A673 (cell line): ENCODE measurements around the gene UTY. TPM values are rescaled to one million over a fixed set of nuclear protein-coding genes. Genes with fewer than 3 reads are reported as not detected.

Experiments used
- BruUV-seq: library from RNA; stranded (reverse); fragments of 400-500 nt; replicated peaks from 2 replicates; lab custom pipeline; 2021; lab: Mats Ljungman, UMichigan
- CTCF ChIA-PET: fragments of 300-600 bp; sonication (Branson Sonifier 250); formaldehyde crosslinking; loops from one replicate; lab custom pipeline; 2022; ENCODE audit warnings: antibody characterized with exemption; lab: Charles Lee
- POLR2A ChIA-PET: fragments of 300-600 bp; sonication (Branson Sonifier 250); formaldehyde crosslinking; loops from one replicate; lab custom pipeline; 2022; ENCODE audit warnings: antibody characterized with exemption; ENCODE audit not compliant: low non-redundant PET; lab: Charles Lee
- DNase-seq: peaks from one replicate; pipeline ENCODE4 v3.0.0-alpha.2; 2015; ENCODE audit warnings: low spot score
- H3K27ac ChIP-seq: fragments of 200-600 bp; sonication (generic); 2 replicates; pipeline ENCODE4 v1.5.1; 2016; ENCODE audit warnings: mixed run types, low read depth, mild to moderate bottlenecking, mixed read lengths, antibody characterized with exemption, low read length; ENCODE audit not compliant: poor library complexity, severe bottlenecking
- H3K27me3 ChIP-seq: fragments of 200-600 bp; sonication (generic); replicated peaks from 2 replicates; pipeline ENCODE4 v1.6.1; 2017; ENCODE audit warnings: mixed run types, low read depth, mild to moderate bottlenecking, mixed read lengths, antibody characterized with exemption, low read length; ENCODE audit not compliant: insufficient read depth, poor library complexity
- H3K36me3 ChIP-seq: fragments of 200-600 bp; sonication (generic); 2 replicates; pipeline ENCODE4 v1.6.1; 2016; ENCODE audit warnings: mixed run types, mild to moderate bottlenecking, mixed read lengths, antibody characterized with exemption, low read length; ENCODE audit not compliant: insufficient read depth, poor library complexity, severe bottlenecking
- H3K4me1 ChIP-seq: fragments of 200-600 bp; sonication (generic); 2 replicates; pipeline ENCODE4 v1.6.1; 2017; ENCODE audit warnings: mixed run types, mild to moderate bottlenecking, mixed read lengths, antibody characterized with exemption, low read length; ENCODE audit not compliant: insufficient read depth, poor library complexity, severe bottlenecking
- H3K4me3 ChIP-seq: fragments of 200-600 bp; sonication (generic); 2 replicates; pipeline ENCODE4 v1.5.1; 2016; ENCODE audit warnings: low read depth, mixed run types, mild to moderate bottlenecking, mixed read lengths, low read length; ENCODE audit not compliant: poor library complexity, severe bottlenecking
- H3K9me3 ChIP-seq: fragments of 200-600 bp; sonication (generic); 2 replicates; pipeline ENCODE4 v1.6.1; 2016; ENCODE audit warnings: mixed run types, low read depth, mild to moderate bottlenecking, mixed read lengths, antibody characterized with exemption, low read length; ENCODE audit not compliant: poor library complexity, severe bottlenecking
- CTCF ChIP-seq: fragments of 300-800, 200-600 bp; sonication (generic); conservative IDR thresholded peaks from 2 replicates; pipeline ENCODE4 v1.5.1; 2017; ENCODE audit warnings: low read depth, mild to moderate bottlenecking, antibody characterized with exemption, low read length, moderate library complexity, mixed read lengths
- EZH2 ChIP-seq: fragments of 200-600 bp; sonication (generic); IDR thresholded peaks from 2 replicates; pipeline ENCODE4 v1.6.1; 2017; ENCODE audit warnings: borderline replicate concordance, low read depth, mild to moderate bottlenecking, mixed read lengths, antibody characterized with exemption, low read length; ENCODE audit not compliant: poor library complexity, severe bottlenecking
- intact Hi-C: fragments of 100-400 bp; cut with micrococcal nuclease; formaldehyde crosslinking; loops from one replicate; pipeline ENCODE4 v1.10.0; 2022; ENCODE audit not compliant: unreplicated experiment
- total RNA-seq: library from RNA; stranded (reverse); gene quantifications from 2 replicates; pipeline ENCODE4 v1.2.3, GENCODE V29; 2021

Gene UTY
- total RNA-seq, 1 experiment from 2014 or later = not detected

- no peak for DNase-seq
- POLR2A ChIA-PET = no interaction called here
- no peaks in the 10 kb centered on the region for H3K36me3 ChIP-seq
- no peak for TF ChIP-seq CTCF
- no peak for TF ChIP-seq EZH2
- intact Hi-C loops = no loop called here
- no peaks in the 10 kb centered on the region for H3K4me1 ChIP-seq
- H3K27me3 ChIP-seq = no peaks in the 10 kb centered on the region
- no peak overlapping the region for H3K27ac ChIP-seq
- no peak overlapping the region for H3K4me3 ChIP-seq
- H3K9me3 ChIP-seq = no peaks in the 10 kb centered on the region
- CTCF ChIA-PET = no interaction called here
- no TSS peak for BruUV-seq
These were observed 13.9 kb upstream of the UTY start for GRCh38 chrY:13493737-13494136.

- TF ChIP-seq CTCF = no peak
- no peak for TF ChIP-seq EZH2
- no TSS peak for BruUV-seq
- Histone ChIP-seq H3K27me3 (no peaks in the 10 kb centered on the region), H3K4me3 (no peak overlapping the region), H3K27ac (no peak overlapping the region), H3K36me3 (no peaks in the 10 kb centered on the region), H3K4me1 (no peaks in the 10 kb centered on the region), H3K9me3 (no peaks in the 10 kb centered on the region)
- POLR2A ChIA-PET = no interaction called here
- DNase-seq = no peak
- intact Hi-C loops = no loop called here
- CTCF ChIA-PET = no interaction called here
These were observed 12.6 kb upstream of the UTY start for GRCh38 chrY:13492408-13492807.

GRCh38 chrY:13488738-13489137 lies 8.9 kb upstream of the UTY start:
- Histone ChIP-seq H3K36me3 (no peaks in the 10 kb centered on the region), H3K27ac (no peak overlapping the region), H3K4me1 (no peaks in the 10 kb centered on the region), H3K4me3 (no peak overlapping the region), H3K27me3 (no peaks in the 10 kb centered on the region), H3K9me3 (no peaks in the 10 kb centered on the region)
- intact Hi-C loops = no loop called here
- BruUV-seq = no TSS peak
- no peak for TF ChIP-seq EZH2
- no peak for TF ChIP-seq CTCF
- DNase-seq = no peak
- ChIA-PET CTCF (no interaction called here), POLR2A (no interaction called here)
